Activated naive CD8-positive, alpha-beta T cell treated with anti-CD3 and anti-CD28 coated beads, Interleukin-2, amount 10 ng/mL, durations not matched to agents 7 days and 5 days (primary cell): ENCODE data around the gene NR2E1. TPM values are rescaled to one million over a fixed set of nuclear protein-coding genes. Genes with fewer than 3 reads are reported as not detected.

Experiments used
- ATAC-seq: fragments of 150-1000 bp; cut with Tn5 transposase; one replicate; pipeline ENCODE4 v1.10.0; 2021; ENCODE audit warnings: low read depth, moderate library complexity
- POLR2A ChIA-PET: fragments of 350-600 bp; sonication (Branson Sonifier 250); formaldehyde crosslinking; loops from one replicate; lab custom pipeline; 2021; ENCODE audit warnings: antibody characterized with exemption; lab: Charles Lee
- DNase-seq: peaks from one replicate; pipeline ENCODE4 v3.0.0; 2021
- H3K27ac Mint-ChIP-seq: one replicate; pipeline ENCODE4 v1.8.0; 2022; ENCODE audit warnings: mild to moderate bottlenecking, mixed read lengths
- H3K27me3 Mint-ChIP-seq: one replicate; pipeline ENCODE4 v1.8.0; 2022; ENCODE audit warnings: mild to moderate bottlenecking, moderate library complexity, mixed read lengths
- H3K36me3 Mint-ChIP-seq: one replicate; pipeline ENCODE4 v1.8.0; 2021; ENCODE audit warnings: mild to moderate bottlenecking, mixed read lengths
- H3K4me1 Mint-ChIP-seq: one replicate; pipeline ENCODE4 v1.8.0; 2021; ENCODE audit warnings: mixed read lengths
- H3K4me3 Mint-ChIP-seq: one replicate; pipeline ENCODE4 v1.8.0; 2022; ENCODE audit warnings: mild to moderate bottlenecking, moderate library complexity, mixed read lengths
- H3K9me3 Mint-ChIP-seq: one replicate; pipeline ENCODE4 v1.8.0; 2021; ENCODE audit warnings: mixed read lengths
- total RNA-seq, 2 experiments: library from RNA; stranded (reverse); gene quantifications; one replicate each; pipeline ENCODE4 v1.2.3, GENCODE V29; 2021

NR2E1 gene
- total RNA-seq = not detected

- Mint-ChIP-seq H3K4me3 (peak within 1 kb of the TSS; percentile 63), H3K36me3 (peaks cover 4% of the 10 kb centered on the region), H3K9me3 (peaks cover 2% of the 10 kb centered on the region), H3K27me3 (peaks cover 93% of the 10 kb centered on the region), H3K27ac (peak within 1 kb of the TSS; percentile 71), H3K4me1 (peaks cover 29% of the 10 kb centered on the region)
- POLR2A ChIA-PET = interaction anchor here (0.6 kb wide), 1 partner anchor 707 kb away, joined by 4 read pairs; no protein-coding TSS in a partner anchor
- DNase-seq = peak; percentile 46
- ATAC-seq = no peak
These were observed at the start of gene NR2E1 for GRCh38 chr6:108165714-108166663. Gene NR2E1 (plus strand): TSS chr6:108166022. CDS start chr6:108166766, 744 bp downstream.

- Mint-ChIP-seq H3K27me3 (peaks cover 92% of the 10 kb centered on the region), H3K4me1 (peaks cover 43% of the 10 kb centered on the region), H3K27ac (peak overlapping the region; percentile 49), H3K36me3 (no peaks in the 10 kb centered on the region), H3K4me3 (peak overlapping the region; percentile 91), H3K9me3 (no peaks in the 10 kb centered on the region)
- ATAC-seq (no peak), DNase-seq (peak; percentile 46)
- POLR2A ChIA-PET = no interaction called here
These were observed 49.0 kb upstream of the NR2E1 start for GRCh38 chr6:108116546-108117426.

DNA sequence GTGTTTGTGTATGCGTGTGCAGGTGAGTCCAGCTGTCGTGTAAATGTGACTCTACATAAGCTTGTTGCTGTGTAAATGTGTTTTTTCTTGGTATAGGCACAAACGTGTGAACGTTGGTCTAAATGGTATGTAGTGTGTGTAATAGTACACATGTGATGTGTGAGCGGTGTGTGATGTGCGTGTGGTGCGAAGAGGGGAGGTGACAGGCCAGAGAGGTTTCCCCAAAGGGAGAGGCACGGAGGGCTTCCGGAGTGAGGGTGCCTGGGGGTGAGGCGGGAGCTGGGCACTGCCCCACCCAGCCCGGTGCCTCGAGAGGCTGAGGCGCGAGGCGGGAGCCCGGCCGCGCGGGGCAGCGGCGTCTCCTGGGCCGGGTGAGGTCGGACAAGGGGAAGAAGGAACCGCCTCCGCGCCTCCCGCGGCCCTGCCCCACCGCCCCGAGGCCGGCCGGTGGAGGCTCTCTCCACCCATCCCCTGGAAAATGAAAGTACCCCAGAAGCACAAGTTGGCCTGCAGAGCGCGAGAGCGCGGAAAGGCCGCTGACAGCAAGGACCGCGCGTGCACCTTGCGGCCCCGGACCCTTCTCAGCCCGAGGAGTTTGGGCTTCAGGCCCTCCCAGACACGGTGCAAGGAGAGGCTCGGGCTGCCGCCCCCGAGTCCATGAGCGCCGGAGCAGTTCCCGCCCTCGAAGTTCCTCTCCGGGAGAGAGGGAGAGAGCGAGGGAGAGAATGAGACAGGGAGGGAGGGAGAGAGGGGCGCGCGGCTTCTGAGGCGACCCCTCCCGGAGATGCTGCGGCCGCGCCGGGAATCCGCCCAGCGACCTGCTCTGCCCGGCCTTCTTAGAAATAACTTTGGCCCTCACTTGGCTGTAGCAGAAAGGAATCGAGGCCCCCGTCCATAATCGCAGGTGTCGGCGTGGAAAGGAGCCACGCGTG lies 48.1 kb upstream of the NR2E1 start:
- Mint-ChIP-seq H3K36me3 (no peaks in the 10 kb centered on the region), H3K9me3 (no peaks in the 10 kb centered on the region), H3K4me3 (peak overlapping the region; percentile 91), H3K27ac (peak overlapping the region; percentile 49), H3K27me3 (peaks cover 92% of the 10 kb centered on the region), H3K4me1 (peaks cover 43% of the 10 kb centered on the region)
- POLR2A ChIA-PET = no interaction called here
- DNase-seq (peak; percentile 69), ATAC-seq (peak; percentile 54)

DNA sequence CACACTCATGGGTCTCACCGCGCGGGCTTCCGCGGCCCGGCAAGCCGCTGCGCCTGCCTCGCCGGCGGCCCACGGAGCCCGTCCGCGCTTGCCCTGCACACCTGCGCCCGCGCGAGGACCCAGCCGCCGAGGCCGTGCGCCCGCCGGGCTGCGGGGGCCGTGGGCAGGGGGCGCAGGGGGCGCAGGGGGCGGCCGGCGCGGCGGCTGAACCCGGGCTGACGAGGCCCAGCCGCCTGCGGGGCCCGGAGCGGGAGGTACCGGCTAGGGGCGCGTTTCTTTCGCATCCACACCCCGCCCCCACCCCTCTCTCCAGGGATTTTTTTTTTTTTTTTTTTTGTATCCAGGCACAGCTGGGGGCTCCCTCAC lies 47.5 kb upstream of the NR2E1 start:
- DNase-seq = peak; percentile 47
- Mint-ChIP-seq H3K27ac (no peak overlapping the region), H3K9me3 (no peaks in the 10 kb centered on the region), H3K27me3 (peaks cover 92% of the 10 kb centered on the region), H3K4me1 (peaks cover 42% of the 10 kb centered on the region), H3K36me3 (no peaks in the 10 kb centered on the region), H3K4me3 (peak overlapping the region; percentile 94)
- POLR2A ChIA-PET = interaction anchor here (1.1 kb wide), 1 partner anchor 143 kb away, joined by 4 read pairs; the partner anchor contains the start of gene SNX3
- ATAC-seq = peak; percentile 24

DNA sequence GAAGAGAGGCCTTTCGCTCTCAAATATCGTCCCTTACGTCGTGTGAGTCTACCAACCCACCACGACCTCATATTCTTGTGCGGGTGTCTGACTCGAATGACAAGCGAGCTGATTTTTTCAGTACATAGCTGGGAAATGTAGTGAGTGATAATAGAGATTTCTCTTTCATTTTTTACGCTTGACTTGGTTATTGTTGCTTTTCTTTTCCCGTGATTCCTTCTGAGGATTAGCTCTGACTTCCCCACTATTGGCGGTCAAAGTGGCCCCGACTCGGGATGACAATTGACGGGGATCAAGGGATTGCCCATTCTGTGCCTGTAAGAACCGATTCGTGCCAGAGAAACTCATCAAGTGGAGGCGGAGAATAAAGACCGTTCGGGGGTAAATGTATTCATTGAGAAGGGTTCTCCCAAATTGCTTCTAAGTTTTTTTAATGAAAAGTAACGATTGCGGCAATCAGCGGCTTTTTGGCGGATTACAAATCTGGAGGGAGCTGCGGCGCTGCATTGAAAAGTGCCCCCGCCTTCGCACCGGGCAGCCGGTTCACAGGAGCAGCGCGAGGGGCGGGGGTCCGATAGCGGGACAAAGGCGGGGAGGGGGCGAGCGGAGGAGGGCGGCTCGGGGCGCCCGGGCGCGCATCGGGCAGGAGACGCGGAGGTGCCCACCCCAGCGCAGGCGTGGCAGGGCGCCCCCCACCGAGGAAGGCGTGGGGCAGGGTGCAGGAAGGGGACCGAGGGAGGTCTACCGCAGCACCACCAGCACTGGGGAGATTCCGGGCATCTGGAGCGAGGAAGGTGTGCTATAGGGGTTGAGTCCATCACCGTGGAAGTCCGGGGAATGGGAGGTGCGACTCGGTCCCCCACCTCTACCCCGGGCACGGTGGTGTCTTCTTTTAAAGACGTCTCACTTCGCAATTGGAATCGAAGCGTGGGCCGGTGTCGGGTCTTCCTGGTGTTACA lies 46.7 kb upstream of the NR2E1 start:
- POLR2A ChIA-PET = interaction anchor here (1.1 kb wide), 1 partner anchor 142 kb away, joined by 4 read pairs; the partner anchor contains the start of gene SNX3

GRCh38 chr6:108119769-108120141 lies 46.1 kb upstream of the NR2E1 start:
- H3K36me3 Mint-ChIP-seq = no peaks in the 10 kb centered on the region
- H3K4me1 Mint-ChIP-seq = peaks cover 32% of the 10 kb centered on the region
- H3K27ac Mint-ChIP-seq = no peak overlapping the region
- DNase-seq (no peak), ATAC-seq (no peak)
- no peaks in the 10 kb centered on the region for H3K9me3 Mint-ChIP-seq
- peaks cover 93% of the 10 kb centered on the region for H3K27me3 Mint-ChIP-seq
- peak overlapping the region; percentile 94 for H3K4me3 Mint-ChIP-seq
- POLR2A ChIA-PET = no interaction called here

More for the DNA sequence above, 46.7 kb upstream of the NR2E1 start:
- peaks cover 36% of the 10 kb centered on the region for H3K4me1 Mint-ChIP-seq
- no peak for ATAC-seq
- no peaks in the 10 kb centered on the region for H3K9me3 Mint-ChIP-seq
- H3K27ac Mint-ChIP-seq = peak overlapping the region; percentile 16
- peaks cover 93% of the 10 kb centered on the region for H3K27me3 Mint-ChIP-seq
- peak overlapping the region; percentile 94 for H3K4me3 Mint-ChIP-seq
- H3K36me3 Mint-ChIP-seq = no peaks in the 10 kb centered on the region
- peak; percentile 50 for DNase-seq

GRCh38 chr6:108120311-108120710 lies 45.5 kb upstream of the NR2E1 start:
- POLR2A ChIA-PET = no interaction called here
- no peak for ATAC-seq

DNA sequence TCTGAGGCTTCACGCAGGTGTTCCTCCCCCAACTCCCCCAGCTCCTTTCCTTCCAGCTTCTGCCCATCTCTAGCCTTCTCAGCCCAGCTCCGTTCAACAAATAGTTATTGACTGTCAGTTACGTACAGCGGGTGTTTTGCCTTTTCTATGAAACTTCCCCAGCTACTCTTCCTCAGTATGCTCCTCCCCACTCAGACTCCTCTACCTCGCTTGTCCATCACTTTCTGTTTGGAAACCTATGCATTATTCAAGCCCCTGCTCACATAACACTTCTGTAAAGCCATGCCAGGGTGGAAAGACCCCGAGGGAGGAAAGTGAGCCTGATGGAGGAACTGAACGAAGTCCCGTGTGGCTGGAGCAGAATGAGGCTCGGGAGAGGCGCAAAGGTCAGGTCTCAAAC lies 44.2 kb upstream of the NR2E1 start:
- H3K4me1 Mint-ChIP-seq = peaks cover 22% of the 10 kb centered on the region
- DNase-seq (no peak), ATAC-seq (no peak)
- H3K4me3 Mint-ChIP-seq = no peak overlapping the region
- H3K27ac Mint-ChIP-seq = no peak overlapping the region
- peaks cover 93% of the 10 kb centered on the region for H3K27me3 Mint-ChIP-seq
- no peaks in the 10 kb centered on the region for H3K9me3 Mint-ChIP-seq
- H3K36me3 Mint-ChIP-seq = no peaks in the 10 kb centered on the region
- POLR2A ChIA-PET = no interaction called here

More at GRCh38 chr6:108120311-108120710, 45.5 kb upstream of the NR2E1 start:
- DNase-seq = no peak
- Mint-ChIP-seq H3K9me3 (no peaks in the 10 kb centered on the region), H3K27me3 (peaks cover 93% of the 10 kb centered on the region), H3K4me3 (no peak overlapping the region), H3K27ac (no peak overlapping the region), H3K36me3 (no peaks in the 10 kb centered on the region), H3K4me1 (peaks cover 27% of the 10 kb centered on the region)

- Mint-ChIP-seq H3K27ac (no peak overlapping the region), H3K9me3 (no peaks in the 10 kb centered on the region), H3K4me1 (peaks cover 18% of the 10 kb centered on the region), H3K4me3 (no peak overlapping the region), H3K27me3 (peaks cover 96% of the 10 kb centered on the region), H3K36me3 (no peaks in the 10 kb centered on the region)
- POLR2A ChIA-PET = no interaction called here
- ATAC-seq (no peak), DNase-seq (no peak)
These were observed 42.3 kb upstream of the NR2E1 start for GRCh38 chr6:108123481-108123929.

DNA sequence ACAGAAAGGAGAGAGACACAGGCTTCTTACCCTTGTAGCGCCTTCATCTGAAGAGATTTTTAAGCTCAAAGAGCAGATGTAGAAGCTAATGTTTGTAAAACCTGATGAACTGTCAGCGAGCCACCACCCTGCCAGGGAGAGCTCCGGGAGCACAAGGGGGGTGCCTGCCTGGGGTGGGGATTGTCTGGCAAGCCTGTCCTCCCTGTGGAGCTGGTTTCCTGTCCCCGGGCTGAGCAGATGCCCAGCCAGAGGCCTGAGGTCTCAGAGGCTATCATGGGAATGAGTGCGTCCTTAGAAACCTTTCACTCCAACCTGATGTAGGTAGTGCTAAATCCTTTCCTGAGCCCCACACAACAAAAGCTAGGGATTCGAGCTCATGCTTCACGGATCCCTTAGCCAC lies 41.9 kb upstream of the NR2E1 start:
- no peak overlapping the region for H3K4me3 Mint-ChIP-seq
- POLR2A ChIA-PET = no interaction called here

GRCh38 chr6:108127056-108127455 lies 38.8 kb upstream of the NR2E1 start:
- no peaks in the 10 kb centered on the region for H3K36me3 Mint-ChIP-seq
- peaks cover 5% of the 10 kb centered on the region for H3K4me1 Mint-ChIP-seq
- no peak overlapping the region for H3K4me3 Mint-ChIP-seq
- H3K27me3 Mint-ChIP-seq = peaks cover 91% of the 10 kb centered on the region
- no peak for ATAC-seq
- no peak for DNase-seq
- H3K9me3 Mint-ChIP-seq = no peaks in the 10 kb centered on the region
- no peak overlapping the region for H3K27ac Mint-ChIP-seq
- POLR2A ChIA-PET = no interaction called here

More for the DNA sequence above, 41.9 kb upstream of the NR2E1 start:
- no peak overlapping the region for H3K27ac Mint-ChIP-seq
- peaks cover 95% of the 10 kb centered on the region for H3K27me3 Mint-ChIP-seq
- ATAC-seq (no peak), DNase-seq (no peak)
- H3K4me1 Mint-ChIP-seq = peaks cover 14% of the 10 kb centered on the region
- no peaks in the 10 kb centered on the region for H3K36me3 Mint-ChIP-seq
- no peaks in the 10 kb centered on the region for H3K9me3 Mint-ChIP-seq
